ENCODE measurements around the gene NDUFB7. TPM values are rescaled to one million over a fixed set of nuclear protein-coding genes. Genes with fewer than 3 reads are reported as not detected.

NDUFB7 gene
- total and polyA plus RNA-seq, 2 of the 8 experiments (the other 6 are each of a cell fraction or from before 2014, with no cell fraction given): 151 to 740 TPM

GRCh38 chr19:14540741-14541525 lies 30.9 kb downstream of the NDUFB7 start:
- no peak overlapping the region for H3K4me2 ChIP-seq (ENCODE audit: insufficient read depth in 1 of 2, low read depth in 2 of 2, low read length in 2 of 2)
- H3K79me2 ChIP-seq (ENCODE audit: control insufficient read depth in 1 of 2, insufficient read depth in 2 of 2, low read length in 2 of 2): peaks cover 0 to 41% of the 10 kb centered on the region in 2 experiments; a peak in 2 of 4 replicates
- no peaks in the 10 kb centered on the region; a peak in 1 of 7 replicates for H3K27me3 ChIP-seq (replicated peaks in 1 of 4; ENCODE audit: control insufficient read depth in 3 of 4, extremely low read depth in 1 of 4, insufficient read depth in 3 of 4, low read length in 3 of 4)
- no peak overlapping the region for H2AK5ac ChIP-seq (ENCODE audit: low read depth, low read length)
- H3K9ac ChIP-seq (replicated peaks in 1 of 4; ENCODE audit: extremely low read depth in 1 of 4, low read depth in 3 of 4, low read length in 3 of 4): no peak overlapping the region
- H4K20me1 ChIP-seq (replicated peaks in 1 of 2; ENCODE audit: control insufficient read depth in 1 of 2, insufficient read depth in 2 of 2, low read length in 2 of 2): peaks cover 8 to 29% of the 10 kb centered on the region in 2 experiments
- H4K8ac ChIP-seq (ENCODE audit: extremely low read depth, insufficient read depth, low read length): no peak overlapping the region
- no peak overlapping the region for H2BK15ac ChIP-seq (ENCODE audit: low read length)
- no peak for FAIRE-seq
- H4K5ac ChIP-seq (ENCODE audit: insufficient read length, low read depth, low read length): no peak overlapping the region
- 94% methylated on average over 19 of the region's 19 CpGs; no CpG with 5 or more reads in 1 of the 2 experiments for WGBS, 2 experiments (ENCODE audit: extremely low coverage in 1 of 2, insufficient coverage in 1 of 2, insufficient read length in 1 of 2, insufficient replicate concordance in 2 of 2, low coverage in 1 of 2, low lambda C conversion rate in 2 of 2, missing lambda C conversion rate in 1 of 2)
- H3K56ac ChIP-seq (replicated peaks; ENCODE audit: insufficient read length, low read depth, low read length): no peak overlapping the region
- no peaks in the 10 kb centered on the region; a peak in 1 of 8 replicates for H3K36me3 ChIP-seq (ENCODE audit: control insufficient read depth in 2 of 4, insufficient read depth in 4 of 4, low read length in 3 of 4)
- CTCF ChIA-PET (ENCODE audit: partially characterized antibody): interaction anchor here (0.6 to 6.0 kb wide), 5 partner anchors 11 to 60 kb away, joined by 3 to 18 read pairs (median 4); no protein-coding TSS in a partner anchor
- H3K23me2 ChIP-seq (ENCODE audit: low read depth, low read length): no peaks in the 10 kb centered on the region
- H3K18ac ChIP-seq (ENCODE audit: extremely low read depth, low read length): no peak overlapping the region
- H3K27ac ChIP-seq (ENCODE audit: low read depth, low read length): no peak overlapping the region
- H3K14ac ChIP-seq (ENCODE audit: insufficient read length): no peak overlapping the region
- no peak overlapping the region for H3K4ac ChIP-seq (replicated peaks; ENCODE audit: insufficient read length, low read depth, low read length)
- no peak overlapping the region for H2AFZ ChIP-seq (ENCODE audit: low read length)
- no peak for DNase-seq (ENCODE audit: low read depth in 1 of 2, low spot score in 2 of 2)
- POLR2A ChIA-PET (ENCODE audit: partially characterized antibody): no interaction called here
- no peak overlapping the region for H2BK12ac ChIP-seq (ENCODE audit: low read depth, low read length)
- H3K23ac ChIP-seq (ENCODE audit: insufficient read length): no peak overlapping the region
- no peaks in the 10 kb centered on the region for H3K9me3 ChIP-seq (ENCODE audit: insufficient read depth in 2 of 2, low read depth in 1 of 2, low read length in 1 of 2)
- peak overlapping the region; percentile 16; the same call in 1 of the 2 replicates for H2BK5ac ChIP-seq (ENCODE audit: low read depth, low read length)
- H3K79me1 ChIP-seq (ENCODE audit: low read depth, low read length): peaks cover 29% of the 10 kb centered on the region
- no peak overlapping the region for H4K91ac ChIP-seq (replicated peaks; ENCODE audit: insufficient read length, low read length)
- no peak overlapping the region for H2BK120ac ChIP-seq (replicated peaks; ENCODE audit: low read depth, low read length)
- H3K4me3 ChIP-seq (ENCODE audit: extremely low read depth in 1 of 4, insufficient read depth in 2 of 4, low read depth in 3 of 4, low read length in 4 of 4): no peak overlapping the region
- peaks cover 3 to 8% (median 5%) of the 10 kb centered on the region in 4 experiments for H3K4me1 ChIP-seq (replicated peaks in 1 of 4; ENCODE audit: control insufficient read depth in 3 of 4, insufficient read depth in 4 of 4, low read length in 3 of 4)
- no peak overlapping the region; the same call in 1 of the 2 replicates for H2BK20ac ChIP-seq (ENCODE audit: low read length)
- TF ChIP-seq YY1 (IDR thresholded peaks at IDR 0.05; ENCODE audit: low read depth, low read length) (no peak), SIRT6 (IDR thresholded peaks at IDR 0.05; ENCODE audit: low read length) (no peak), TBP (IDR thresholded peaks at IDR 0.05; ENCODE audit: low read depth, low read length) (no peak), KDM4A (IDR thresholded peaks at IDR 0.05; ENCODE audit: low read depth, low read length, severe bottlenecking) (no peak), ATF3 (IDR thresholded peaks at IDR 0.05; ENCODE audit: insufficient read depth, low read depth, low read length) (no peak), PHF8 (conservative IDR thresholded peaks at IDR 0.05; ENCODE audit: low read depth, low read length) (no peak), SP1 (IDR thresholded peaks at IDR 0.05; ENCODE audit: low read depth, low read length) (no peak), CREB1 (IDR thresholded peaks at IDR 0.05) (no peak), BCL11A (IDR thresholded peaks at IDR 0.05; ENCODE audit: low read depth in 2 of 2, low read length in 2 of 2) (no peak), NRF1 (IDR thresholded peaks at IDR 0.05; ENCODE audit: low read depth, low read length) (no peak), KDM5A (IDR thresholded peaks at IDR 0.05; ENCODE audit: low read length) (no peak), SIN3A (conservative IDR thresholded peaks at IDR 0.05 in 1 of 2, IDR thresholded peaks at IDR 0.05 in 1 of 2; ENCODE audit: low read depth in 1 of 2, low read length in 2 of 2) (no peak), HDAC6 (IDR thresholded peaks at IDR 0.05; ENCODE audit: low read depth, low read length) (no peak)

Measured in H1 (cell line).